AG04449 (cell line): ENCODE data around the gene DESI1.

Experiments
- CTCF ChIA-PET: fragments of 350-600 bp; formaldehyde crosslinking; extraction: SDS; loops from one replicate; lab custom pipeline; 2021; ENCODE audit warnings: antibody characterized with exemption; lab: Yijun Ruan, JAX
- POLR2A ChIA-PET: fragments of 400-600, 350-600 bp; formaldehyde crosslinking; extraction: SDS; loops from one replicate; lab custom pipeline; 2020; ENCODE audit warnings: antibody characterized with exemption, inconsistent platforms; lab: Yijun Ruan, JAX
- DNase-seq: peaks from one replicate; pipeline ENCODE4 v3.0.0-alpha.2; 2010; ENCODE audit warnings: low read depth, low spot score
- H3K4me3 ChIP-seq: 2 replicates; pipeline ENCODE4 v1.5.1; 2011; ENCODE audit warnings: low read depth, mild to moderate bottlenecking, control low read depth, low read length
- TF ChIP-seq, protein P1 (sequence below): IDR thresholded peaks from one replicate; pipeline ENCODE4 v1.5.1; 2011; ENCODE audit warnings: mild to moderate bottlenecking, moderate library complexity, low read length, control low read depth, inconsistent platforms; ENCODE audit not compliant: insufficient read depth; ENCODE audit errors: missing control alignments

Gene DESI1

DNA sequence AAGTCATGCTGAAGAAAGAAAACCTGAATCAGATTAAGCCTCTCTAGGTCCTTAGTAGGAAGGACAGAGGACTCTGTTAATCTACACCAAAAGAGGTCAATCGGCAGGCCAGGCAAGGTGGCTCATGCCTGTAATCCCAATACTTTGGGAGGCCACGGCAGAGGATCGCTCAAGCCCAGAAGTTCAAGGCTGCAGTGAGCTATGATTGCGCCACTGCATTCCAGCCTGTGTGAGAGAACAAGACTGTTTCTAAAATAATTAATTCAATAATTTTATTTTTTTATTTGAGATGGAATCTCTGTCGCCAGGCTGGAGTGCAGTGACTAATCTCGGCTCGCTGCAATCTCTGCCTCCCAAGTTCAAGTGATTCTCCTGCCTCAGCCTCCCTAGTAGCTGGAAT, 4.7 kb upstream of the DESI1 start:
- no peak overlapping the region for H3K4me3 ChIP-seq
- TF ChIP-seq, protein P1, sequence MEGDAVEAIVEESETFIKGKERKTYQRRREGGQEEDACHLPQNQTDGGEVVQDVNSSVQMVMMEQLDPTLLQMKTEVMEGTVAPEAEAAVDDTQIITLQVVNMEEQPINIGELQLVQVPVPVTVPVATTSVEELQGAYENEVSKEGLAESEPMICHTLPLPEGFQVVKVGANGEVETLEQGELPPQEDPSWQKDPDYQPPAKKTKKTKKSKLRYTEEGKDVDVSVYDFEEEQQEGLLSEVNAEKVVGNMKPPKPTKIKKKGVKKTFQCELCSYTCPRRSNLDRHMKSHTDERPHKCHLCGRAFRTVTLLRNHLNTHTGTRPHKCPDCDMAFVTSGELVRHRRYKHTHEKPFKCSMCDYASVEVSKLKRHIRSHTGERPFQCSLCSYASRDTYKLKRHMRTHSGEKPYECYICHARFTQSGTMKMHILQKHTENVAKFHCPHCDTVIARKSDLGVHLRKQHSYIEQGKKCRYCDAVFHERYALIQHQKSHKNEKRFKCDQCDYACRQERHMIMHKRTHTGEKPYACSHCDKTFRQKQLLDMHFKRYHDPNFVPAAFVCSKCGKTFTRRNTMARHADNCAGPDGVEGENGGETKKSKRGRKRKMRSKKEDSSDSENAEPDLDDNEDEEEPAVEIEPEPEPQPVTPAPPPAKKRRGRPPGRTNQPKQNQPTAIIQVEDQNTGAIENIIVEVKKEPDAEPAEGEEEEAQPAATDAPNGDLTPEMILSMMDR: no peak
- no peak for DNase-seq
- POLR2A ChIA-PET: no interaction called here
- CTCF ChIA-PET: interaction anchor here (1.3 to 2.9 kb wide), 2 partner anchors 41 to 72 kb away, joined by 3 to 9 read pairs; no protein-coding TSS in a partner anchor

GRCh38 chr22:41621911-41622179, 1.0 kb upstream of the DESI1 start:
- CTCF ChIA-PET: interaction anchor here (1.1 to 2.0 kb wide), 4 partner anchors 25 to 105 kb away, joined by 3 to 7 read pairs (median 4); partner anchors contain the start of gene POLR3H
- POLR2A ChIA-PET: interaction anchor here (1.1 to 1.5 kb wide), 3 partner anchors 15 to 32 kb away, joined by 3 to 7 read pairs (median 7); partner anchors contain the start of gene PMM1
- TF ChIP-seq, protein P1: no peak
- DNase-seq: no peak
- peak overlapping the region; percentile 99 for H3K4me3 ChIP-seq

DNA sequence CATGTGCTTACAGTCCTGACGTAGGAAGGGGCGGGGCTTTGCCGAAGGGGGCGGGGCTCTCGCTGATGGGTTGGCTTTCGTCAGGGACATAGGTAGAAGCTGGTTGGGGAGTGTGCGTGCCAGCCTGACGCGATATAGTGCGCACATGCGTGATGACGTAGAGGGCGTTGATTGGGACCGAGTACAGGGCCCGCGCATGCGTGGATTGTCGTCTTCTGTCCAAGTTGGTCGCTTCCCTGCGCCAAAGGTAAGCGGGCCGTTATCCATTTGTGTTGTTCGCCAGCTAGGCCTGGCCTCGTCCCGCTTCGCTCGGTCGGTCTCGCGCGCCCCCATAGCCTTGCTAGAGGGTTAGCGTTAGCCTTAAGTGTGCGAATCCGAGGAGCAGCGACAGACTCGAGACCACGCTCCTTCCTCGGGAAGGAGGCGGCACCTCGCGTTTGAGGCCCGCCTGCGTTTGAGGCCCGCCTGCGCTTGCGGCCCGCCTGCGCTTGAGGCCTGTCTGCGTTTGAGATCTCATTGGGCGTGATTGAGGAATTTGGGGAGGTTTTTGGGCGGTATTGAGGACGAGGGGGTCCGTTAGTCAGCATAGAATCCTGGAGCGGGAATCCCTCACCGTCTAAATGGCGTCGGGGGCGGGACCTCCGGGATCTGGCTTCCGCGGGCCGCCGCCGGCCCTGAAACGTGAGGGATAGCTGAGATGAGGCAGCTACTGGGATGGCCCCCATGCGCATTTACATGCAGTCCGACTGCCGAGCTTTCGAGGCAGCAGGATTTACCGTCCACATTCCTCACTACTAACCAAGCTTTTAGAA, 462 bp upstream of the DESI1 start, which contains the start of gene XRCC6:
TSS of gene XRCC6 (plus strand) at position 197 of the 812 bp plus-strand sequence. CDS start 710 bp downstream, outside the sequence.
- TF ChIP-seq, protein P1: no peak
- POLR2A ChIA-PET: interaction anchor here (0.6 to 1.5 kb wide), 9 partner anchors 16 to 336 kb away, joined by 3 to 7 read pairs (median 4); partner anchors contain the start of genes PMM1, POLR3H and TOB2
- DNase-seq: peak; percentile 98

GRCh38 chr22:41619979-41620588, 759 bp downstream of the DESI1 start:
- TF ChIP-seq, protein P1: no peak
- ChIA-PET POLR2A (no interaction called here), CTCF (interaction anchor here (0.9 to 5.1 kb wide), 7 partner anchors 14 to 87 kb away, joined by 3 to 38 read pairs (median 5); no protein-coding TSS in a partner anchor)
- DNase-seq: no peak
- peak overlapping the region; percentile 89 for H3K4me3 ChIP-seq

More for the DNA sequence above, 462 bp upstream of the DESI1 start, which contains the start of gene XRCC6:
- H3K4me3 ChIP-seq: peak within 1 kb of the TSS; percentile 99
- CTCF ChIA-PET: interaction anchor here (0.8 to 2.0 kb wide), 5 partner anchors 23 to 104 kb away, joined by 3 to 7 read pairs (median 3); partner anchors contain the start of gene POLR3H

DNA sequence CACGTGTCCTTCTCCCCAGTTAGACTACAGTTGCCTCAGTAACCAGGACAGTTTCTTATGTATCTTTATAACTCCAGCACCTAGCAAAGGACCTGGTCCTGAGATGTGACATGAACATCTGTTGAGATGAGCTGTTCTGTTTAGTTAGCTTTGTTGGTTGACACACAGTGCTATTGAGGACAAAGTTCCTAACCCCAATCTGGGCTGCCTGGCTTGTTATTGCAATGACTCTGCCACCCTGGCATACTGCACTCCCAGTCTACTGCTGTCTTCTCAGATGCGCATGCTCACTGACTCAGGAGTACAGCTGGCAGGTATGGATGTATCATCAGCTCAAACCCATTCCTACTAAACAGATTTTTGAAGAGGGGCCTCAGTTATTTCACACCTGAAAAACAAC, 7.4 kb downstream of the DESI1 start:
- TF ChIP-seq, protein P1: no peak
- CTCF ChIA-PET: interaction anchor here (1.9 kb wide), 1 partner anchor 16 kb away, joined by 14 read pairs; no protein-coding TSS in a partner anchor
- DNase-seq: no peak
- no peak overlapping the region for H3K4me3 ChIP-seq
- POLR2A ChIA-PET: no interaction called here
